Trophoblast cell (in vitro differentiated cells and primary cell): ENCODE data around the gene RPL5.

Source experiments
- DNase-seq, 2 donors: peaks; one replicate each; pipeline ENCODE4 v3.0.0-alpha.2; 2016
- H2AFZ ChIP-seq: 2 replicates; pipeline ENCODE4 v1.6.1; 2013; ENCODE audit warnings: low read length, moderate library complexity, mild to moderate bottlenecking; ENCODE audit not compliant: insufficient read depth, poor library complexity
- H2AK5ac ChIP-seq: 2 replicates; pipeline ENCODE4 v1.6.1; 2013; ENCODE audit warnings: mild to moderate bottlenecking, low read length
- H2BK120ac ChIP-seq: 2 replicates; pipeline ENCODE4 v1.6.1; 2013; ENCODE audit warnings: low read length, mild to moderate bottlenecking, moderate library complexity; ENCODE audit not compliant: insufficient read depth, poor library complexity
- H2BK12ac ChIP-seq: 2 replicates; pipeline ENCODE4 v1.6.1; 2013; ENCODE audit warnings: mild to moderate bottlenecking, low read length, moderate library complexity
- H2BK5ac ChIP-seq: 2 replicates; pipeline ENCODE4 v1.6.1; 2013; ENCODE audit warnings: low read length, low read depth, moderate library complexity, mild to moderate bottlenecking; ENCODE audit not compliant: poor library complexity
- H3K14ac ChIP-seq: 2 replicates; pipeline ENCODE4 v1.6.1; 2013; ENCODE audit warnings: mild to moderate bottlenecking, low read length
- H3K18ac ChIP-seq: 2 replicates; pipeline ENCODE4 v1.6.1; 2013; ENCODE audit warnings: mild to moderate bottlenecking, low read length
- H3K23ac ChIP-seq: 2 replicates; pipeline ENCODE4 v1.6.1; 2013; ENCODE audit warnings: low read length
- H3K27ac ChIP-seq: 2 replicates; pipeline ENCODE4 v1.5.1; 2013; ENCODE audit warnings: low read depth, mild to moderate bottlenecking, inconsistent platforms, low read length, moderate library complexity
- H3K27me3 ChIP-seq: 2 replicates; pipeline ENCODE4 v1.6.1; 2013; ENCODE audit warnings: inconsistent platforms, mild to moderate bottlenecking, low read length, moderate library complexity; ENCODE audit not compliant: insufficient read depth
- H3K36me3 ChIP-seq, 2 experiments: 1 replicate in 1 of 2; 2 replicates in 1 of 2; pipeline ENCODE4 v1.6.1; 2013; ENCODE audit warnings: low read length in 2 of 2, mild to moderate bottlenecking in 2 of 2, moderate library complexity in 1 of 2; ENCODE audit not compliant: insufficient read depth in 2 of 2, control insufficient read depth in 1 of 2
- H3K4ac ChIP-seq: 2 replicates; pipeline ENCODE4 v1.6.1; 2013; ENCODE audit warnings: low read depth, mild to moderate bottlenecking, low read length, moderate library complexity
- H3K4me1 ChIP-seq, 2 experiments: 1 replicate in 1 of 2; 2 replicates in 1 of 2; pipeline ENCODE4 v1.6.1; 2013; ENCODE audit warnings: low read length in 2 of 2, mild to moderate bottlenecking in 2 of 2, moderate library complexity in 1 of 2; ENCODE audit not compliant: insufficient read depth in 2 of 2, control insufficient read depth in 1 of 2
- H3K4me2 ChIP-seq: 2 replicates; pipeline ENCODE4 v1.6.1; 2013; ENCODE audit warnings: inconsistent platforms, mild to moderate bottlenecking, low read length, moderate library complexity
- H3K4me3 ChIP-seq: 2 replicates; pipeline ENCODE4 v1.5.1; 2013; ENCODE audit warnings: mild to moderate bottlenecking, low read depth, low read length, inconsistent platforms
- H3K79me1 ChIP-seq: one replicate; pipeline ENCODE4 v1.6.1; 2013; ENCODE audit warnings: low read length
- H3K79me2 ChIP-seq: 2 replicates; pipeline ENCODE4 v1.6.1; 2013; ENCODE audit warnings: low read length, mild to moderate bottlenecking; ENCODE audit not compliant: control insufficient read depth, insufficient read depth, poor library complexity
- H3K9ac ChIP-seq: 2 replicates; pipeline ENCODE4 v1.6.1; 2013; ENCODE audit warnings: mild to moderate bottlenecking, low read length
- H3K9me3 ChIP-seq: 2 replicates; pipeline ENCODE4 v1.6.1; 2013; ENCODE audit warnings: low read depth, mild to moderate bottlenecking, control low read depth, inconsistent platforms, low read length; ENCODE audit not compliant: insufficient read depth
- H4K12ac ChIP-seq: 2 replicates; pipeline ENCODE4 v1.6.1; 2013; ENCODE audit warnings: low read depth, mild to moderate bottlenecking, low read length, moderate library complexity
- H4K8ac ChIP-seq: 2 replicates; pipeline ENCODE4 v1.6.1; 2013; ENCODE audit warnings: low read depth, mild to moderate bottlenecking, low read length, moderate library complexity
- H4K91ac ChIP-seq: one replicate; pipeline ENCODE4 v1.6.1; 2013; ENCODE audit warnings: low read depth, mild to moderate bottlenecking, low read length, moderate library complexity
- WGBS: extraction: QIAGEN DNeasy Blood & Tissue Kit; methylation state at CpG from one replicate; pipeline ENCODE4 v1.1.7; 2013; ENCODE audit warnings: missing lambda C conversion rate; ENCODE audit not compliant: insufficient read length, insufficient coverage; ENCODE audit errors: extremely low coverage; 5-methylcytosine and 5-hydroxymethylcytosine counted together

RPL5 gene

DNA sequence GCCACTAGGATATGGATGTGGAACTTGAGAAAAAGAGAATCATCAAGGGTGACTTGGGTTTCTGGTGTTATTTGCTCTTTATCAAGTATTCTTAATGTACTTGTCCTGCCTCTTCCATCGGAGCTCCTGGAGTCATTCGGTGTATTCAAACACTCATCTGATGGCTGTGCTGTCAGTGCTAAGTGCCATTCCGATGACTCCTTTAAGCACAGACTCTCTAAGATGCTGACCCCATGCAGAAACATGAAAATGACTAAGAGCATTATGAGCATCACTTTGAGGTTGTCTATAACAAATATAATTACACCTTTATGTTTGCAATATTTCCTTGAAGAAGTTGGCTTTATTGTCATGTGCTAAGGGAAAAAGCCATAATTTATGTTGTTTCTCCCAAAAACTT, 11.3 kb upstream of the RPL5 start:
- Histone ChIP-seq H3K27me3 (no peaks in the 10 kb centered on the region), H3K4me3 (no peak overlapping the region), H2BK120ac (no peak overlapping the region), H3K14ac (no peak overlapping the region), H3K79me1 (peaks cover 2% of the 10 kb centered on the region), H3K27ac (no peak overlapping the region), H4K8ac (no peak overlapping the region), H3K18ac (no peak overlapping the region), H3K79me2 (no peaks in the 10 kb centered on the region), H4K12ac (no peak overlapping the region), H4K91ac (no peak overlapping the region), H3K4me2 (no peak overlapping the region), H2BK12ac (no peak overlapping the region), H2AK5ac (no peak overlapping the region), H3K4ac (no peak overlapping the region), H2AFZ (no peak overlapping the region), H3K36me3 (no peaks in the 10 kb centered on the region), H2BK5ac (no peak overlapping the region), H3K9ac (no peak overlapping the region), H3K4me1 (peaks cover 3 to 6% of the 10 kb centered on the region in 2 experiments), H3K9me3 (no peaks in the 10 kb centered on the region), H3K23ac (no peak overlapping the region)
- peak; percentile 35 to 70 for DNase-seq
- no CpG with 5 or more reads among the region's 3 CpGs for WGBS

DNA sequence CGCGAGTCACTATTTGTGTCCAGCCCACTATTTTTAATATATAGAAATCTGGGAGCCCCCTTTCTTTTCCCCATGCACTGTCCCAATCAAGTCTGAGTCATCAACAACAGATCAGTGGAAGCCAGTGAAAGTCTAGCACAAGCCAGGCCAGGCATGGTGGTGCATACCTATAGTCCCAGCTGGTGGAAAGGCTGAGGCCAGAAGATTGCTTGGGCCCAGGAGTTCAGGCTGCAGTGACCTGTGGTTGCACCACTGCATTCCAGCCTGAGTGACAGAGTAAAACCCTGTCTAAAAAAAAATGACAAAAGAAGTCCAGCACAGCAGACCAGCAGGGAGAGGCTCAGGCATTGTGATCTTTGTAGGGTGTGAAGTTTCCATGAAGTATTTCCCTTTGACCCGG, 9.0 kb upstream of the RPL5 start:
- H3K79me2 ChIP-seq, result no peaks in the 10 kb centered on the region
- peak overlapping the region; percentile 33 for H4K91ac ChIP-seq
- H3K4me2 ChIP-seq, result no peak overlapping the region
- H2AK5ac ChIP-seq, result no peak overlapping the region
- H3K36me3 ChIP-seq, result no peaks in the 10 kb centered on the region
- H3K79me1 ChIP-seq, result peaks cover 2% of the 10 kb centered on the region
- no peak overlapping the region for H4K8ac ChIP-seq
- H3K14ac ChIP-seq, result no peak overlapping the region
- peak; percentile 94 to 95 for DNase-seq
- WGBS, result no CpG with 5 or more reads among the region's 3 CpGs
- H3K9ac ChIP-seq, result no peak overlapping the region
- H3K9me3 ChIP-seq, result no peaks in the 10 kb centered on the region
- no peaks in the 10 kb centered on the region for H3K27me3 ChIP-seq
- no peak overlapping the region for H3K4me3 ChIP-seq
- no peak overlapping the region for H3K4ac ChIP-seq
- no peak overlapping the region for H2BK120ac ChIP-seq
- no peak overlapping the region for H2BK12ac ChIP-seq
- no peak overlapping the region for H2AFZ ChIP-seq
- H3K18ac ChIP-seq, result no peak overlapping the region
- no peak overlapping the region for H4K12ac ChIP-seq
- H2BK5ac ChIP-seq, result no peak overlapping the region
- H3K4me1 ChIP-seq, result peaks cover 3 to 6% of the 10 kb centered on the region in 2 experiments
- H3K23ac ChIP-seq, result no peak overlapping the region
- peak overlapping the region; percentile 64 for H3K27ac ChIP-seq

DNA sequence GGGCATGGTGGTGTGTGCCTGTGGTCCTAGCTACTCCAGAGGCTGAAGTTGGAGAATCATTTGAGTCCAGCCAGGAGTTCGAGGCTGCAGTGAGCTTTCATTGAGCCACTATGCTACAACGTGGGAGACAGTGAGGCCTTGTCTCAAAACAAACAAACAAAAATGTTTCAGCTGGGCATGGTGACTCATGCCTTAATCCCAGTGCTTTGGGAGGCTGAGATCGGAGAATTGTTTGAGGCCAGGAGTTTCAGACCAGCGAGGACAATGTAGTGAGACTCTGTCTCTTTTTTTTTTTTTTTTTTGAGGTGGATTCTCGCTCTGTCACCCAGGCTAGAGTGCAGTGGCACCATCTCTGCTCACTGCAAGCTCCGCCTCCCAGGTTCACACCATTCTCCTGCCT, 5.0 kb upstream of the RPL5 start:
- no peak overlapping the region for H2AK5ac ChIP-seq
- H4K8ac ChIP-seq, result no peak overlapping the region
- H3K23ac ChIP-seq, result no peak overlapping the region
- peaks cover 0 to 2% of the 10 kb centered on the region in 2 experiments for H3K36me3 ChIP-seq
- no peak overlapping the region for H2BK120ac ChIP-seq
- H2BK12ac ChIP-seq, result no peak overlapping the region
- H3K27ac ChIP-seq, result no peak overlapping the region
- no peak overlapping the region for H3K9ac ChIP-seq
- peaks cover 2% of the 10 kb centered on the region for H3K79me1 ChIP-seq
- no peak overlapping the region for H3K4me2 ChIP-seq
- peak in 1 of 2 donors; percentile 37 for DNase-seq
- H4K12ac ChIP-seq, result no peak overlapping the region
- H3K18ac ChIP-seq, result no peak overlapping the region
- no peaks in the 10 kb centered on the region for H3K27me3 ChIP-seq
- H3K79me2 ChIP-seq, result no peaks in the 10 kb centered on the region
- H3K4me1 ChIP-seq, result peaks cover 3 to 6% of the 10 kb centered on the region in 2 experiments
- H4K91ac ChIP-seq, result no peak overlapping the region
- H3K4ac ChIP-seq, result no peak overlapping the region
- no peak overlapping the region for H2AFZ ChIP-seq
- H3K9me3 ChIP-seq, result no peaks in the 10 kb centered on the region
- H3K14ac ChIP-seq, result no peak overlapping the region
- H3K4me3 ChIP-seq, result no peak overlapping the region
- WGBS, result no CpG with 5 or more reads among the region's 6 CpGs
- H2BK5ac ChIP-seq, result no peak overlapping the region

DNA sequence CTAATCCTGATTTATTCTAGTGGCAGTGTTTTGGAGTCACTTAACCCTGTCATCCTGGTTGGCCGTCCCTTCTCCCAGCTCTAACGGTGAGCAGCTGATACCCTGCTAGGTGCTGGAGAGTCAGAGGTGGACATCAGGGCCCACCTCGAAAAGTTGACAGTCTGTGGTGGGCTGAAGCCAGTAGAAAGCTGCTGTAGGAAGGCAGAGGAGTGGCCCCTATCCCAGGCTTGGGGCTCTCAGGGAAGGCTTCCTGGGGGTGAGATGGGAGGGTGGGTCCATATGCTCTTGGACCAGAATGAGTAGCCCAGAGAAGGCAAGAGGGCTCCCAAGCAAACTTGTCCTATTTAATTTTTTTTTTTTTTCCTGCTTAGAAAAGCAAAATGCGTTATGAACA, 475 bp upstream of the RPL5 start:
- no peak overlapping the region for H3K27ac ChIP-seq

More for the DNA sequence above, 475 bp upstream of the RPL5 start:
- Histone ChIP-seq H2AK5ac (no peak overlapping the region), H4K12ac (peak overlapping the region; percentile 24), H3K79me1 (peaks cover 8% of the 10 kb centered on the region), H2BK5ac (no peak overlapping the region), H3K9me3 (no peaks in the 10 kb centered on the region), H3K4ac (no peak overlapping the region), H2AFZ (peak overlapping the region; percentile 24), H3K4me2 (no peak overlapping the region), H2BK120ac (no peak overlapping the region), H3K4me1 (peaks cover 0 to 2% of the 10 kb centered on the region in 2 experiments), H3K14ac (no peak overlapping the region), H4K8ac (peak overlapping the region; percentile 39), H3K36me3 (peaks cover 5 to 20% of the 10 kb centered on the region in 2 experiments), H3K9ac (peak overlapping the region; percentile 33), H3K79me2 (peaks cover 14% of the 10 kb centered on the region), H3K27me3 (no peaks in the 10 kb centered on the region), H3K4me3 (no peak overlapping the region), H4K91ac (no peak overlapping the region), H2BK12ac (peak overlapping the region; percentile 9), H3K18ac (no peak overlapping the region), H3K23ac (no peak overlapping the region)
- DNase-seq, result no peak
- no CpG with 5 or more reads among the region's 4 CpGs for WGBS
